GM23248 (cell line): Measurements from ENCODE around the gene PRR33. TPM values are rescaled to one million over a fixed set of nuclear protein-coding genes. Genes with fewer than 3 reads are reported as not detected.

Experiments used
- DNase-seq: peaks from one replicate; pipeline ENCODE4 v3.0.0-alpha.2; 2015
- H2AFZ ChIP-seq: fragments of 200-600 bp; sonication (generic); 2 replicates; pipeline ENCODE4 v1.6.1; 2016; ENCODE audit warnings: antibody characterized with exemption
- H3F3A ChIP-seq: fragments of 200-600 bp; sonication (generic); 2 replicates; pipeline ENCODE4 v1.6.1; 2016; ENCODE audit warnings: mild to moderate bottlenecking, antibody characterized with exemption, mixed run types; ENCODE audit not compliant: insufficient read depth
- H3K27ac ChIP-seq: fragments of 200-600 bp; sonication (generic); 2 replicates; pipeline ENCODE4 v1.5.1; 2016; ENCODE audit warnings: mild to moderate bottlenecking
- H3K27me3 ChIP-seq: fragments of 200-600 bp; sonication (generic); replicated peaks from 2 replicates; pipeline ENCODE4 v1.6.1; 2016; ENCODE audit warnings: mild to moderate bottlenecking; ENCODE audit not compliant: insufficient read depth
- H3K36me3 ChIP-seq: fragments of 200-600 bp; sonication (generic); 2 replicates; pipeline ENCODE4 v1.6.1; 2016; ENCODE audit warnings: low read depth, mild to moderate bottlenecking
- H3K4me1 ChIP-seq: fragments of 200-600 bp; sonication (generic); 2 replicates; pipeline ENCODE4 v1.6.1; 2016; ENCODE audit warnings: mild to moderate bottlenecking; ENCODE audit not compliant: insufficient read depth
- H3K4me2 ChIP-seq: fragments of 200-600 bp; sonication (generic); one replicate; pipeline ENCODE4 v1.6.1; 2016; ENCODE audit warnings: mild to moderate bottlenecking; ENCODE audit not compliant: unreplicated experiment
- H3K4me3 ChIP-seq: fragments of 200-600 bp; sonication (generic); 2 replicates; pipeline ENCODE4 v1.5.1; 2016; ENCODE audit warnings: mild to moderate bottlenecking
- H3K79me2 ChIP-seq: fragments of 200-600 bp; sonication (generic); 2 replicates; pipeline ENCODE4 v1.6.1; 2016; ENCODE audit warnings: mild to moderate bottlenecking; ENCODE audit not compliant: insufficient read depth
- H3K9ac ChIP-seq: fragments of 200-600 bp; sonication (generic); 2 replicates; pipeline ENCODE4 v1.6.1; 2016; ENCODE audit warnings: mild to moderate bottlenecking
- H3K9me2 ChIP-seq: fragments of 200-600 bp; sonication (generic); 2 replicates; pipeline ENCODE4 v1.6.1; 2016; ENCODE audit warnings: mixed run types, mild to moderate bottlenecking, moderate library complexity; ENCODE audit not compliant: insufficient read depth
- H3K9me3 ChIP-seq: fragments of 200-600 bp; sonication (generic); one replicate; pipeline ENCODE4 v1.6.1; 2017; ENCODE audit warnings: low read depth
- H4K20me1 ChIP-seq: fragments of 200-600 bp; sonication (generic); 2 replicates; pipeline ENCODE4 v1.6.0; 2016; ENCODE audit not compliant: insufficient read depth
- EZH2 ChIP-seq: fragments of 200-600 bp; sonication (generic); IDR thresholded peaks from 2 replicates; pipeline ENCODE4 v1.6.1; 2018; ENCODE audit warnings: antibody characterized with exemption, mild to moderate bottlenecking; ENCODE audit not compliant: insufficient read depth, poor library complexity, severe bottlenecking
- EZH2phosphoT487 ChIP-seq: fragments of 200-600 bp; sonication (generic); IDR thresholded peaks from 2 replicates; pipeline ENCODE4 v1.6.1; 2018; ENCODE audit warnings: antibody characterized with exemption, moderate library complexity, mild to moderate bottlenecking, low read depth; ENCODE audit not compliant: insufficient read depth
- whole genome bisulfite sequencing, 2 experiments: methylation state at CpG; one replicate each; pipeline ENCODE4 v1.1.6; 2015 to 2017; ENCODE audit warnings: low lambda C conversion rate in 2 of 2, low coverage in 1 of 2; ENCODE audit errors: missing lambda C conversion rate in 2 of 2; 5-methylcytosine and 5-hydroxymethylcytosine counted together
- in situ Hi-C: fragments of 300-500 bp; cut with MboI; formaldehyde crosslinking; loops from 2 replicates; pipeline ENCODE4 v1.15.0; 2020
- polyA plus RNA-seq: library from polyadenylated mRNA; unstranded; fragments of >200 nt; fragmentation: Nextera tagmentation; extraction: Ambion mirVana; gene quantifications from 2 replicates; pipeline ENCODE4 v1.2.1, GENCODE V29; 2016
- total RNA-seq: library from RNA; depleted of rRNA; stranded (reverse); fragments of >200 nt; shearing (Covaris generic); gene quantifications from 2 replicates; pipeline ENCODE4 v1.2.3, GENCODE V29; 2014

The PRR33 gene
- total and polyA plus RNA-seq, 2 experiments from 2014 or later = not detected

- H4K20me1 ChIP-seq = no peaks in the 10 kb centered on the region
- no peak for DNase-seq
Observed at GRCh38 chr11:1926156-1927025, 34.7 kb upstream of the PRR33 start.

GRCh38 chr11:1925373-1926155, 33.9 kb upstream of the PRR33 start:
- no peak overlapping the region for H3K4me3 ChIP-seq
- H3K9ac ChIP-seq = no peak overlapping the region
- 62 to 66% methylated on average over 18 to 23 of the region's 23 CpGs for WGBS, 2 experiments
- no peak overlapping the region for H3K27ac ChIP-seq
- H3K79me2 ChIP-seq = no peaks in the 10 kb centered on the region
- H4K20me1 ChIP-seq = no peaks in the 10 kb centered on the region
- DNase-seq = no peak
- TF ChIP-seq EZH2phosphoT487 (no peak), EZH2 (no peak)
- H3K9me3 ChIP-seq = no peaks in the 10 kb centered on the region
- no peaks in the 10 kb centered on the region for H3F3A ChIP-seq
- in situ Hi-C loops = no loop called here
- no peaks in the 10 kb centered on the region for H3K9me2 ChIP-seq
- H3K4me2 ChIP-seq = no peak overlapping the region
- no peaks in the 10 kb centered on the region for H3K36me3 ChIP-seq
- H3K4me1 ChIP-seq = no peaks in the 10 kb centered on the region
- no peak overlapping the region for H2AFZ ChIP-seq
- H3K27me3 ChIP-seq = no peaks in the 10 kb centered on the region

More at GRCh38 chr11:1926156-1927025, 34.7 kb upstream of the PRR33 start:
- Histone ChIP-seq H3K79me2 (no peaks in the 10 kb centered on the region), H3K27me3 (0 out of 2 replicates have a peak, but pooled peaks cover 4% of the 10 kb centered on the region), H3K4me2 (no peak overlapping the region), H3F3A (no peaks in the 10 kb centered on the region), H3K4me1 (no peaks in the 10 kb centered on the region), H3K4me3 (no peak overlapping the region), H3K9me3 (no peaks in the 10 kb centered on the region), H3K27ac (no peak overlapping the region), H3K9ac (no peak overlapping the region), H2AFZ (no peak overlapping the region), H3K36me3 (no peaks in the 10 kb centered on the region), H3K9me2 (no peaks in the 10 kb centered on the region)
- in situ Hi-C loops = no loop called here
- TF ChIP-seq EZH2phosphoT487 = no peak
- TF ChIP-seq EZH2 = no peak
- 75 to 82% methylated on average over 40 to 41 of the region's 41 CpGs for WGBS, 2 experiments

- Histone ChIP-seq H3K4me3 (no peak overlapping the region), H3K27ac (no peak overlapping the region), H2AFZ (no peak overlapping the region), H3K79me2 (no peaks in the 10 kb centered on the region), H3K4me2 (no peak overlapping the region), H3K36me3 (no peaks in the 10 kb centered on the region), H4K20me1 (no peaks in the 10 kb centered on the region), H3K27me3 (no peaks in the 10 kb centered on the region), H3K4me1 (no peaks in the 10 kb centered on the region), H3K9me3 (no peaks in the 10 kb centered on the region), H3F3A (no peaks in the 10 kb centered on the region), H3K9me2 (no peaks in the 10 kb centered on the region), H3K9ac (no peak overlapping the region)
- in situ Hi-C loops = no loop called here
- DNase-seq = no peak
- TF ChIP-seq EZH2 (no peak), EZH2phosphoT487 (no peak)
- WGBS, 2 experiments = 68 to 74% methylated on average over 19 to 21 of the region's 21 CpGs
Observed at GRCh38 chr11:1924646-1925372, 33.1 kb upstream of the PRR33 start.

GRCh38 chr11:1924181-1924580, 32.5 kb upstream of the PRR33 start:
- H2AFZ ChIP-seq = no peak overlapping the region
- no peaks in the 10 kb centered on the region for H3K4me1 ChIP-seq
- no peak overlapping the region for H3K4me2 ChIP-seq
- H3K9me2 ChIP-seq = no peaks in the 10 kb centered on the region
- no peaks in the 10 kb centered on the region for H3K9me3 ChIP-seq
- no peaks in the 10 kb centered on the region for H3F3A ChIP-seq
- no peak for TF ChIP-seq EZH2
- no peak for TF ChIP-seq EZH2phosphoT487
- H3K27ac ChIP-seq = no peak overlapping the region
- H4K20me1 ChIP-seq = no peaks in the 10 kb centered on the region
- H3K79me2 ChIP-seq = no peaks in the 10 kb centered on the region
- in situ Hi-C loops = no loop called here
- no peak for DNase-seq
- no peaks in the 10 kb centered on the region for H3K27me3 ChIP-seq
- no peak overlapping the region for H3K9ac ChIP-seq
- no peak overlapping the region for H3K4me3 ChIP-seq
- WGBS, 2 experiments = 75% methylated on average over 17 of the region's 17 CpGs
- H3K36me3 ChIP-seq = no peaks in the 10 kb centered on the region
